Activated CD8-positive, alpha-beta memory T cell treated with anti-CD3 and anti-CD28 coated beads for 24 hours (primary cell): ENCODE data around the gene GRID2.
"Not testable (repeated sequence)": the region's sequence is repeated elsewhere in the genome, so short reads cannot be mapped to it uniquely, and the experiment has no call there.

Experiments used
- DNase-seq: peaks from one replicate; pipeline ENCODE4 v3.0.0-alpha.2; 2020

Gene GRID2

DNA sequence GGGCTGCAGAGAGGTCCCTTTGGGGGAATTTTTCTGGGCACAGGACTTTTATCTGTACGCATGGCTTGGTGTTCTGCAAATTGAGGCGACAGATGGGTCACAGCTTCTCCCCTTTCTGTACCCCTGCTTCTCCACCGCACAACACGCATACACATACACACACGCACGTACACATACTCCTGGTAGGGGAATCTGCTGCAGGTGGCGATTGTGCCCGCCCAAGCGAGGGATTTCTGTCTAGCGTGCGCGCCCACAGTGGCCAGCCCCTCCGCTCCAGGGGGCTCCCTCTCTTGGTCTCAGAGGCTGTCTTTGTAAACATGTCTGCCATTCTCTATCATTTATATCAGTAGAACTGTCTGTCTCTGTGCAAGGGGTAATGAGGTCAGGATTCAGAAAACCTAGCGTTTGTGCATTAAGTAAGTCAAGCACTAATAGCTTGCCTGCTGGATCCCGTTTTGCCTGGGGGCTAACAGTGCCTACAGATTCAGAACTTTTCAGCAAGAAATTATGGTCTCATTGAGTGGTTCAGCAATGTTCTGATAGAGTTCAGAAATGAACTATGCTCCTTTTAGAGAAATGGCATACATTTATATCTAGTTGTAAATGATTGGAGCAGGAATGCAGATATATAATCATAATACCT, 2.2 kb downstream of the GRID2 start:
- DNase-seq = no peak

DNA sequence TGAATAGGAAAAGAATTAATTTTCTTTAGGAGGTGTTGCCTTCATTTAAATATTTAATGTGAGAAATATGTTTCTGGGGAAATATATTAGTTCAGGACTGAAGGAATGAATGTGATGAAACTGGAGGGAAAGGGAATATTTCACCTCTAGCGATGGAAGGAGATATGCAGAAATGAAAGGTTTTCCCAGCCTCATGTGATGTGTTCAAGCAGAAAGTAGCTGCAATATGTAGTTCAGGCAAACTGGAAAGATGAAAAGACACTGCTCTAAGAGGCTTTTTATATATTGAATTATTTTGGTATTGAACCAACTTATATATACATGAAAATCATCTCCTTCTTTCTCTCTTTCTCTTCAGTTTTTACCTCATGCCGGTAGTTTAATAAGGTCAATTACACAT, 3.4 kb downstream of the GRID2 start:
- no peak for DNase-seq

DNA sequence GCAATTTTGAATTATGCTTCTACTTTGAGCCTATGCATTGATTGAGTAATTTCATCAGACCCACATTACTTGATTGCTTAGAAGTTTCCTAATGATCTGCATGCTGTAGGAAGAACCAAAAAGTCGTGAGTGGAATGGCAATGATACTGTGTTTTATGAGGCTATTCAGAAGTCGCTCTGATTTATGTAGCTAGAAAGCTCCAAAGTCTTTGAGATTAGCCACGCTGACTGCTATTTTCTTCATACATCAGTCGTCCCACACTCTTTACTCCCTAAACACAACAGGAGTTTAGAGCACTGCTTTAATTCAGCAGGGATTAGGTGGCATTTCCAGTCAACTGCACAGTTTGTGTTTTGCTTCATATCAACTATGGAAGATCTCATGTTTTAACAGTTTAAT, 4.1 kb downstream of the GRID2 start:
- DNase-seq = no peak

- no peak for DNase-seq
These were observed 13.3 kb downstream of the GRID2 start for GRCh38 chr4:92317047-92317446.

- no peak for DNase-seq
These were observed 24.3 kb downstream of the GRID2 start for GRCh38 chr4:92328095-92328494.

GRCh38 chr4:92333016-92333415, 29.2 kb downstream of the GRID2 start:
- no peak for DNase-seq

GRCh38 chr4:92334716-92335350, 31.1 kb downstream of the GRID2 start:
- DNase-seq = no peak

DNA sequence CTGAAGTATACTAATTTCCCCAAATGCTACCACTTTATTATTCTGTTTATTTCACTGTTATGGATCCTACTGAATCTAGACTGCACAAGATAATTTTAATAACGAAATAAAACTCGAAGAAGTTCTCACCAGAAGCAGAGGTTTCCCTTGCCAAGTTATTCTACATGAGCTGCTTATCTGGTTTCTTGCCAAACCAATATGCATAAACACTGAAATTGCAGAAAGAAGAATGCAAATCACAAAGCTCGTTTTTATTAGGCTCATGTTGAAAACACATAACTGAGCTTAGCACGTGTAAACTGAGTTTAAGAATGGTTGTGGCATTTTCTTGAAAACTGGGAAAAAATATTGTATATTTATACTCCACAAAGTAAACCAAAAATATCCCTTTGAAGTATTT, 35.9 kb downstream of the GRID2 start:
- no peak for DNase-seq

- DNase-seq = no peak
These were observed 40.5 kb downstream of the GRID2 start for GRCh38 chr4:92344216-92344615.

- DNase-seq = no peak
These were observed 42.5 kb downstream of the GRID2 start for GRCh38 chr4:92346289-92346688.

- no peak for DNase-seq
These were observed 54.2 kb downstream of the GRID2 start for GRCh38 chr4:92357966-92358365.

- no peak for DNase-seq
These were observed 55.7 kb downstream of the GRID2 start for GRCh38 chr4:92359491-92359890.

- DNase-seq = no peak
These were observed 58.3 kb downstream of the GRID2 start for GRCh38 chr4:92362028-92362427.

- DNase-seq = no peak
These were observed 64.9 kb downstream of the GRID2 start for GRCh38 chr4:92368653-92369052.

DNA sequence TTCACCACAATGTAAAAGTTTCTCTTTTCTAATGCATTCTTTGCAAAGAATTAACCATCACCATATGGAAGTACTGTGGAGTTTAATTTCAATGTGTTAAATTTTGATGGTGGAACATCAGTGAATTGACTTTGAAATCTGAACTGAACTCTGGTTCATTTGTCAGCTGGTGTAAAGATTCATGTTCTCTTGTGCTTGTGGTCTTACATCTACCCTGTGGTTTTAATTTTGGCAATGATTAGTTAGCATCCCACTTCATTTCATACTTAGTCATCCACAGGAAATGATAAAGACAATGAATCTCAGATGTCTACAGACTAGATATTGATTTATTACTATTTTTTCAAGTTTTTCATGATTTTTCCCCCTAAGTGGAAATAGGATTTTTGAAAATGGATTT, 77.8 kb downstream of the GRID2 start:
- no peak for DNase-seq

DNA sequence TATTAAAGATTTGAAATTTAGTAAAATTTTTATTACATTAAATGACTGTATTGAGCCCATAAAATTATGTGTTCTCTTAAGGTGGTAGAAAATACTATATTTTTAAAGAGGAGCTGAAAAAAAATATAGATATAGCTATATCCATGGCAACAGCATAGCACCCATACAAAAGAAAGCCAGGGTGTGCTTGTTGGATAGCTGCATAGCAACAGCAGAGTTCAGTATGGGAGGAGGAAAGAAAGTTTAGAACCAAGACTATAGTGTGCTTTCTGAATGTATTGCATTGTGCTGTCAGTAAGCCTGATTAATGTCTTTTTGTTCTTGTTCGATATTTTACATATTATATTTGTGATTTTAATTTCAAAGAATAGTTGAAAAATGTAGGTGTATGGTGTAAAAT, 78.4 kb downstream of the GRID2 start:
- no peak for DNase-seq

GRCh38 chr4:92387459-92388069, 83.8 kb downstream of the GRID2 start:
- DNase-seq = no peak

DNA sequence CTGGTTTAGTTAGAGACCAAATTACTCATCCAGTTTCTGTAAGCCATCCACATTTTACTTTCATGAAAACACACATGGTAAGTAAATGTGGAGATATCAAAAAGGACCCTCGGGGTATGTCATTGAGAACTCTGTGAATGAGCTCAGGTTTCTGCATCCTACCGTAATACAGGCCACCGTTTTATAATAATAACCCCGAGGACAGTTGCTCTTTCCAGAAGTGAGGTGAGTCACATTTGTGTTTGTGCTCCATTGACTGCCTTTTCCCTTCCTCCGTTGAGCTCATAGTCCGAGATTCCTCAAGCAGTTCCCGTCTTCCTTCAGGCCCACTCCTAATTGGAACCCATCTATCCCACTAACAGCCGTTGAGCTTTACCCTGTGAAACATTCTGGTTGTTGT, 95.3 kb downstream of the GRID2 start:
- no peak for DNase-seq

- not testable (repeated sequence) for DNase-seq
These were observed 99.8 kb downstream of the GRID2 start for GRCh38 chr4:92403525-92403924.

GRCh38 chr4:92406488-92406887, 102.7 kb downstream of the GRID2 start:
- DNase-seq = no peak

DNA sequence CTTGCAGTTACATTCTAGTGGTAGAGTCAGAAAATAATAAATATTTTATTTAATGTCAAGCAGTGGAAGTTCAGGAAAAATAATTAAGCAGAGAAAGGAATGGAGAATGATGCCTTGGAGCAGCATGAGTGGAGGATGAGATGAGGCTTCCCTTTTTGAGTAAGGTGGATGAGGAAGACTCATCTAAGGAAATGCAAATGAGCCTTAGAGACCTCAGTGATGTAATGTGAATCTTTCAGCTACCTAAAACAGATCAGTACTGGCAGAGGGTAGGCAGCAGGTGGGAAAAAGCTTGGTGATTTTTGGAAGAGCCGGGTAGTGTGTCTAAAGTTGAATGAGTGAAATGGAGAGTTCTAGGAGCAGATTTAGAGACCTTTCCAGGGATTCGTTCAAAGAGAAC, 118.2 kb downstream of the GRID2 start:
- no peak for DNase-seq

GRCh38 chr4:92433272-92433758, 129.5 kb downstream of the GRID2 start:
- no peak for DNase-seq

GRCh38 chr4:92438722-92439121, 135.0 kb downstream of the GRID2 start:
- DNase-seq = not testable (repeated sequence)

DNA sequence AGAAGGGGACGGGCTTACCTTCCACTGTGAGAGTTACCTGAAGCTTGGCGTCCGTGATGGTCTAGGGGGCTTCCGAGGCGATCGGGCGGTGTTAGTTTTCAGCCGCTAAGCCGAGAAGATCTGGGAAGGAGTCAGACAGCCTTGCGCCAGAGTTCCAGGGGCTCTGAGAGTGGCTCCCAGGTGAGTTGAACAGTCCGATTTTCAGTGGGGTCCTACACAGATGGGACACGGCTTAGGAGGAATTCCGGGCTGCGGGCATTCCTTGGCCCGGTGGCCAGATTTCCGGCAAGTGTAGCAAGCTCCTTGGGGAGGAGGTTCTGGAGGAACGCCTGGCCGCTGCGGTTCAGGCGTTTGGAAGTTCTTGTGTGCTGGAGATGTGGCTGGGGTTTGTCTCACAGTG, 138.4 kb downstream of the GRID2 start:
- DNase-seq = not testable (repeated sequence)
